Activated CD4-positive, alpha-beta T cell treated with anti-CD3 and anti-CD28 coated beads, Interleukin-2, amount 50 U/mL, for 24 hours (primary cell): ENCODE results near the gene PSMB3.

Source experiments
- DNase-seq, 2 donors: peaks; one replicate each; pipeline ENCODE4 v3.0.0-alpha.2; 2020; ENCODE audit warnings: low read depth in 1 of 2, low spot score in 1 of 2

Gene PSMB3

GRCh38 chr17:38733282-38733981, 19.1 kb upstream of the PSMB3 start:
- DNase-seq: no peak

GRCh38 chr17:38733982-38734973, 18.3 kb upstream of the PSMB3 start:
- no peak for DNase-seq

DNA sequence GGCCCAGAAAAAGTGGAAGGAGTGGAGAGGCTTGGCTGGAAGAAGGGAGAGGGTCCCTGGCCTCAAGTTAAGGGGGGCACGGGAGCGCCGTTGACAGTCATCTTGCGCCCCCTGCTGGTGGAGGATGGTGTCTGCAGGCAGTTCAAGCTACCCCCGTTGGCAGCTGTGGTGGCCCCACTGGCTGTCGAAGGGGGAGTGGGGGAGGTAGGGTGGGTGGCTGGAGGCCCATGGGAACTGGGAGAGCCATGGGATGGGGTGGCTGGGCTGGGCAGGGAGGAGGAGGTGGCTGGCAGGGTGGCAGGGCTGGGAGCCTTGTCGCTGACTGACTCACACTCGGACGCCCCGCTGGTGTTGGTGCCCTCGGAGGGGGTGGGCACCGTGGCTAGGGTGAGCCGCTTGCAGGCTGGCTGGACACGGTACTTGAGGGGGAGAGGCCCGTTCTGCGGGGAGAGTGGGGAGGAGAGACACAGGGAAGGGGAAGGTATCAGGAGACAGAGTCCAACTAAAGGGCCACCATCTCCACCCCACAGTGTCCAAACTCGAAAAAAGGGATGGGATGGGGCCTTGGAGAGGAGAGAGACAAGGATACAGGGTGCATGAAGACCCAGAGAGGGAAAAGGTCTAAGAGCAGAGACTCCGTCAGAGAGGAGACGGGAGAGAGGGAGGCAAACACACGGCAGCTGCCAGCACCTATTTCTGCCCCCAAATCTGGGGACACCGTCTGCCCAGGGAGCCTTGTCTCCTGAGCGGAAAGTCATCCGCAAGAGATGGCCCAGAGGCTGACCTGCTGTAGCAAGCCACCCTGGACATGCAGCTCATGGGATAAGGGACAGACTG, 17.2 kb upstream of the PSMB3 start:
- DNase-seq: peak; percentile 61 to 64

DNA sequence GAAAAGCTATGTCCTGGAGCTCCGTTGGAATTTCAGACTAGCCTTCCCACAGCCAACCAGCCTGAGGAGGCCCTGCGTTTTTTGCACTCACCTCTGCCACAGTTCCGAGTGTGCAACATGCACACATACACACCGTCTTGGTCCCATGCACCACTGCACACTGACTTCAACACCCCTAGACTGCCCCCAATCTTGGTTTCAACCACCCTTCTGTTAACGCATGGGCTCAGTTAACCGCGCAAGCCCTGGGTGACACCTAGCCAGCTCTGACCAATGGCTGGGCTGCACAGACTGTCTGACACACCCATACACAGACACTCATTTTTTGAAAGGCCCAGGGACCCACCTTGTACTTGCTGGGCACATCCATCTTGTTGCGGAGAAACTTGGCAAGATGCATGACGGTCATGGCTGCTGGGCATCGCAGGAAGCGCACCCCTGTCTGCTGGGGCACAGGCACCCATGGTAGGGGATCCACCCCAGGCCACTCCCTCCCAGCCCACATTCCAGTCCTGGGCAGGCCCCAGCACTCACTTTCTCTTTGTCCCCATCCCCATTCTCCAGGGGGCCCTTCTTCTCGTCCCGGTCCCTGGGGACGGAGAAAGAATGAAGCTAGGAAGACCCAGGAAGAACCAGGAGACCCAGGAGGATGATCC, 14.4 kb upstream of the PSMB3 start:
- no peak for DNase-seq

GRCh38 chr17:38738686-38739085, 13.9 kb upstream of the PSMB3 start:
- DNase-seq: no peak

GRCh38 chr17:38739305-38739704, 13.2 kb upstream of the PSMB3 start:
- no peak for DNase-seq

- no peak for DNase-seq
Measured at GRCh38 chr17:38740044-38740443, 12.5 kb upstream of the PSMB3 start.

- DNase-seq: no peak
Measured at GRCh38 chr17:38740806-38741205, 11.7 kb upstream of the PSMB3 start.

DNA sequence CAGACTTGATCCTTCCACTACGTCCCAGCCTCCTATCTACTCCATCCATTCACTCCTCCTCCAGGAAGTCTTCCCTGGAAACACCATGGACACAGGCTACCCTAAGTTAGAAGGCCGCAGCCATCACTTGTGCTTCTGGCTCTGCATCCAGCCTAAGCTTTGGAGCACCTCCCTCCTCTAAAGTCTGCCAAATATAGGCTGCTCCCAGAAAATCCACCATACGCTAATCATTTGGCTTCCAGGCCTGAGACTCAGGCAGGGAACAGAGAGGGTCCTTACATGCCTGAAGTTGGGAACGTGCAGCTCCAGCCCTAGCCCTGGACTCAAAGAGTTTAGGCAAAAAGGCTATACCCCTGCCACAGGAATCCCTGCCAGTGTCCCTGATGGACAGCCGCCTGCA, 11.1 kb upstream of the PSMB3 start:
- no peak for DNase-seq

- no peak for DNase-seq
Measured at GRCh38 chr17:38741921-38742410, 10.6 kb upstream of the PSMB3 start.

DNA sequence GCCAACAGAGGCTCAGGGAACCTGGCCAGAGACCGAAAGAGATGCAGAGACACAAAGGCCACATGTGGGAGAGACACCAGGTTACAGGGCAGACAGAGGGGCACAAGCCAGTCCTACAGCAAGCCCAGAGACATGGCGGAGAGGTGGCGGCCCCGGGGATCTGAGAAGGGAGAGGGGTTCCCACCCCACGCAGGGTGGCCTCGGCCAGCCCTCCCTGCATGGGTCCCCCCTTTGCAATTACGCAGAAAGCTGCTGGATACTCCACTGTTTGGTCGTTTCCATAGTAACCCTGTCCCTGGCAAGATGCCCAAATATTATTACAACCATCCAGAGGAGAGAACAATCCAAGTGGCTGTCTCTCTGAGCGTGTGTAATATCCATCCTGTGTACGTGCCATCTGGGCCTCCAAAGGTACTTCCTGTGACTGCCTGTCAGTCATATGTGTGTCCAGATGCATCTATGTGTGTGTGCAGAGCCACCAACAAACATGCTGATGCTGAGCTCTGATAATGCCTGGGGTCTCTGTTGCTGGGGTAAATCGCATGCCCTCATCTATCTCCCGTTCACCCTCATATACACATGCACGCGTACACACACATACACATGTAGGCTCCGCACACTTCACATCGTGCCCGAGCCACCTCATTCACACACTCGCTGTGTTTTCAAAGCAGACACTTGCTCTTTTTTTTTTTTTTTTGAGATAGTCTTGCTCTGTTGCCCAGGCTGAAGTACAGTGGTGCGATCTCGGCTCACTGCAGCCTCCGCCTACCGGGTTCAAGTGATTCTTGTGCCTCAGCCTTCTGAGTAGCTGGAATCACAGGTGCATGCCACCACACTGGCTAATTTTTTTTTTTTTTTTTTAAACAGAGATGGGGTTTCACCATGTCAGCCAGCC, 9.9 kb upstream of the PSMB3 start:
- DNase-seq: no peak

DNA sequence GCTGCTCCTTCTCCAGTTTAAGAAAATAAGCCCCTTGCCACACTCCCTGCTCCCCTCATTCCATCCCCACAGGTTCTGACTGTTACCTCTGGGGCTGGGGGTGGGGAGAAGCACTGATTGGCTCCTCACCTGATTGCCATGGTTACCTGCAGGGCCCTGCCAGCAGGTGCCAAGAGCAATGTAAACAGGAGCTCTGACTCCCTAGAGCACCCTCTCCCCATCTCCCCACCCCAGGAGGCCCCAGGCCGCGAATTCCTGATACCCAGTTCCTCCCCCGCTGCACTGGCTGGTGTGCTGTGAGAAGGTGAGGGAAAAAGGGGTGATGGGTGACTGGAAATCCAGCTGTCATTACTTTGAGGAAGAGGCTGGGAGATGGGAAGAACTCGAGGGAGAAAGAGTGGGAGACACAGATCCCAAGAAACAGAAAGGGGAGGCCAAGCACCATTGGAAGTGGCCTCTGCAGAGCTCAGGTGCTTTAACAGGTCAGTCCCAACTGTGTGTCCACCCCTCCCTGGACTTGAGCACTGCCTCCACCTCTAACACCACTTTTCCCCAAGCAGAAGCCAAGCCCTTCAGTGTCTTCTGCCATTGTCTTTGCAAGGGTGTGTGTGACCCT, 8.9 kb upstream of the PSMB3 start:
- DNase-seq: no peak

DNA sequence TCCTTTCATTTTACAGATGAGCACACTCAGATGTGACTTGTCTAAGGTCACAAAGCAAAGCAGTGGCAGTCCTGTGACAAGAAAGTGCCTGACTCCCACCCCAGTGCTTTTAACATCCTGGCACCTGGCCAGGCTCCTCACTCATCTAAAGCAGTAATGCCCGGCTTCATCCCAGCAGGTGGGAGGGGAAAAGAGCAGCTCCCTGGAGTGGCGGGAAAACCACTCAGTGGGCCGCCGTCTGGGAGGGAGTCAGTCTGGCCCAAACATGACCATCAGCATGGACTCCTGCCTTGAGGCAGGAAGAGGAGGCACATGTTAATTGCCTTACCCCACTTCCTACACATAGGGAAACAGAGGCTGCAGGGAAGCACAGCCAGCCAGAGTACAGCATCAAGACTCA, 7.0 kb upstream of the PSMB3 start:
- DNase-seq: no peak

- no peak for DNase-seq
Measured at GRCh38 chr17:38746004-38746848, 6.3 kb upstream of the PSMB3 start.

DNA sequence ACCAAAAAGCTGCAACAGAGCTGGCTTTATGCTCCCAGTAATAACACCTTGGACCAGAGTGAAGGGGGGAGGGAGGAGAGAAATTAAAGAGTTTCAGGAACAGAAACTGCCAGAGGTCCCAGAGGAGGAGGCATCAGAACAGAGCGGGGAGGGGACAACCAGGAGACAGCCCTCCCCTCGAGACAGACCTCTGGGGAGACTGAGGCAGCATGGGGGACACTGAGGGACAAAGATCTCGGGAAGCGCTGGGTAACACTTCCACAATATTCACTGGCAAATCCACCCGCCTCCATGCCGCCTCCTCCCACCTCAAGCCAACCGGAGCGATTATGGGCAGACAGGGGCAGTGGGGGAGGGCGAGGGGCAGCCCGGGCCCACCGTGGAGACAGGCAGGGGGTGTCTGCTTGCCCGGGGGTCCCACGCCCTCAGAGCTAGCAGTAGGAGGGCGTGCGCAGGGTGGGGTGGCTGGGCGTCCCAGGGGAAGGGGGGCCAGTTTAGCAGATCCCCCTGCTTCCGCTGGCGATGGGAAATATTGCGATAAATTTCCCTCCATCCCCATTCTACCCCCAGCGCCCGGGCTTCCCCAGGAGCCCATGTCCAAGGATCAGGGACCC, 5.6 kb upstream of the PSMB3 start:
- DNase-seq: no peak

- DNase-seq: no peak
Measured at GRCh38 chr17:38747463-38748148, 4.9 kb upstream of the PSMB3 start.

DNA sequence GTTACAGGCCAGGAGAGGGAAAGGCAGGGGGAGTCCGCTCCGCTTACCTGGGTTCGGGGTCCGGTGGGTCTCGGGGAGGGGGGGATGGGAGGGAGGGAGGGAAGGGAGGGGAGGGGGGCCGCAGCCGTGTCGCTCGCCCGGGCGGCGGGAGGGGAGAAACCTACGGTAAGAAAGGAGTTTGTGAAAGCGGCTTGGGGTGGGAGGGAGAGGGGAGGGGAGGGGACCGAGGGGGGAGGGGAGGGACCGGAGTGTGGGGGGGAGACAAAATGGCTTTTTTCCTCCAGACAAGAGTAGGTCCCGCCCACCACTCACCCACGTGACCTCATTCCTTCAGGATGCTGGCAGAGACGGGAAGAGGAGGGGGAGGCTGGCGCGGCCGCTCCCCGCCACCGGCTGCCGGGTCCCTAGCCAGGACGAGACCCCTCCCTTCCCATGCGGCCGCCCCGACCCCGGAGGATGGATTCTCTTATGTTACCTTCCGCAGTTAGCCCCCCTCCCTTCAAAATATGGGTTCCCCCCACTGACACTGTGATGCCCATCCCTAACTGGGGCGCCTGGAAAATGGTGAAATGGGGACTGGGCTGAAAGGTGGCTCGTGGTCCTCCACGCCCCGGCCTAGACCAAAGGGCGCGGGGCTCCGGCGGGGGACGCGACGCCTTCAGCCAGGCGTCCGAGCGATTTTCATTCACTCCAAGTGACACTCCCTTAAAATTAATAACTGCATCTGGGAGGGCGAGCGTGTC, 4.2 kb upstream of the PSMB3 start, which contains the start of gene PCGF2:
Gene PCGF2 (minus strand): TSS at position 188 of the 743 bp plus-strand sequence. CDS start 7,934 bp downstream, outside the sequence.
- DNase-seq: no peak
